Measurements from ENCODE around the gene EFCAB13. TPM values are rescaled to one million over a fixed set of nuclear protein-coding genes. Genes with fewer than 3 reads are reported as not detected.

The EFCAB13 gene
- total RNA-seq, 4 donors from 2014 or later = 4.0 to 12.9 (median 7.1) TPM

- Histone ChIP-seq H3K9me3 (peaks cover 0 to 7% (median 0%) of the 10 kb centered on the region in 4 donors), H3K4me1 (peaks cover 6 to 45% (median 35%) of the 10 kb centered on the region in 4 donors), H3K36me3 (peaks cover 25 to 58% (median 41%) of the 10 kb centered on the region in 4 donors), H3K27me3 (no peaks in the 10 kb centered on the region), H3K27ac (replicated peaks in 1 of 4) (no peak overlapping the region), H3K4me3 (no peak overlapping the region)
- 90% methylated on average over 3 of the region's 3 CpGs for WGBS
- intact Hi-C loops (cut with DNase I) = no loop called here
- DNase-seq (ENCODE audit: extremely low spot score) = no peak
- no peak for TF ChIP-seq POLR2AphosphoS5 (IDR thresholded peaks at IDR 0.05)
- no peak for TF ChIP-seq EP300 (IDR thresholded peaks at IDR 0.05)
- no peak for TF ChIP-seq CTCF (IDR thresholded peaks at IDR 0.05)
- TF ChIP-seq POLR2A (IDR thresholded peaks at IDR 0.05; ENCODE audit: low read depth) = no peak
These were observed 22.6 kb upstream of the EFCAB13 start for GRCh38 chr17:47301161-47301560.

- H3K4me3 ChIP-seq = no peak overlapping the region
- H3K27ac ChIP-seq (replicated peaks in 1 of 4) = no peak overlapping the region
- intact Hi-C loops (cut with DNase I) = no loop called here
- 94% methylated on average over 2 of the region's 2 CpGs for WGBS
- H3K27me3 ChIP-seq = no peaks in the 10 kb centered on the region
- peaks cover 0 to 7% (median 0%) of the 10 kb centered on the region in 4 donors for H3K9me3 ChIP-seq
- peaks cover 6 to 48% (median 38%) of the 10 kb centered on the region in 4 donors for H3K4me1 ChIP-seq
- H3K36me3 ChIP-seq = peaks cover 25 to 58% (median 41%) of the 10 kb centered on the region in 4 donors
- no peak for DNase-seq (ENCODE audit: extremely low spot score)
- TF ChIP-seq POLR2AphosphoS5 (IDR thresholded peaks at IDR 0.05) (no peak), CTCF (IDR thresholded peaks at IDR 0.05) (no peak), POLR2A (IDR thresholded peaks at IDR 0.05; ENCODE audit: low read depth) (no peak), EP300 (IDR thresholded peaks at IDR 0.05) (no peak)
These were observed 21.9 kb upstream of the EFCAB13 start for GRCh38 chr17:47301831-47302230.

GRCh38 chr17:47304186-47304585, 19.6 kb upstream of the EFCAB13 start:
- intact Hi-C loops (cut with DNase I) = no loop called here
- Histone ChIP-seq H3K27me3 (no peaks in the 10 kb centered on the region), H3K36me3 (peaks cover 25 to 73% (median 51%) of the 10 kb centered on the region in 4 donors), H3K9me3 (peaks cover 0 to 7% (median 0%) of the 10 kb centered on the region in 4 donors), H3K4me3 (no peak overlapping the region), H3K4me1 (peaks cover 6 to 25% (median 22%) of the 10 kb centered on the region in 4 donors), H3K27ac (replicated peaks in 1 of 4) (peak overlapping the region; percentile 50 to 77 (median 76))
- DNase-seq (ENCODE audit: extremely low spot score) = no peak
- WGBS = 100% methylated on average over 1 of the region's 1 CpG
- TF ChIP-seq POLR2A (IDR thresholded peaks at IDR 0.05; ENCODE audit: low read depth) (no peak), POLR2AphosphoS5 (IDR thresholded peaks at IDR 0.05) (no peak), EP300 (IDR thresholded peaks at IDR 0.05) (no peak), CTCF (IDR thresholded peaks at IDR 0.05) (no peak)

- Histone ChIP-seq H3K27ac (replicated peaks in 1 of 4) (peak overlapping the region; percentile 50 to 77 (median 76)), H3K9me3 (peaks cover 0 to 7% (median 0%) of the 10 kb centered on the region in 4 donors), H3K27me3 (no peaks in the 10 kb centered on the region), H3K36me3 (peaks cover 22 to 72% (median 45%) of the 10 kb centered on the region in 4 donors), H3K4me1 (peaks cover 6 to 21% (median 20%) of the 10 kb centered on the region in 4 donors), H3K4me3 (no peak overlapping the region)
- TF ChIP-seq POLR2A (IDR thresholded peaks at IDR 0.05; ENCODE audit: low read depth) (no peak), POLR2AphosphoS5 (IDR thresholded peaks at IDR 0.05) (peak in 1 of 2 donors; percentile 64)
- intact Hi-C loops (cut with DNase I) = no loop called here
- 45% methylated on average over 4 of the region's 4 CpGs for WGBS
- DNase-seq (ENCODE audit: extremely low spot score) = no peak
These were observed 18.3 kb upstream of the EFCAB13 start for GRCh38 chr17:47305302-47305923.

- DNase-seq (ENCODE audit: extremely low spot score) = peak; percentile 87
- no peaks in the 10 kb centered on the region for H3K27me3 ChIP-seq
- no peak overlapping the region for H3K4me3 ChIP-seq
- peak overlapping the region in 2 of 4 donors; percentile 15 to 37 for H3K27ac ChIP-seq (replicated peaks in 1 of 4)
- peaks cover 3 to 28% (median 26%) of the 10 kb centered on the region in 4 donors for H3K4me1 ChIP-seq
- no peaks in the 10 kb centered on the region for H3K9me3 ChIP-seq
- WGBS = 84% methylated on average over 4 of the region's 4 CpGs
- H3K36me3 ChIP-seq = peaks cover 0 to 47% (median 25%) of the 10 kb centered on the region in 4 donors
- intact Hi-C loops (cut with DNase I) = no loop called here
- TF ChIP-seq EP300 (IDR thresholded peaks at IDR 0.05) (no peak), CTCF (IDR thresholded peaks at IDR 0.05) (no peak), POLR2A (IDR thresholded peaks at IDR 0.05; ENCODE audit: low read depth) (no peak), POLR2AphosphoS5 (IDR thresholded peaks at IDR 0.05) (no peak)
These were observed 13.5 kb upstream of the EFCAB13 start for GRCh38 chr17:47310186-47310733.
